ENCODE measurements around the gene CUX1. TPM values are rescaled to one million over a fixed set of nuclear protein-coding genes. Genes with fewer than 3 reads are reported as not detected.

CUX1 gene
- total RNA-seq, 1 donor from 2014 or later: 101 TPM

- TF ChIP-seq CTCF (IDR thresholded peaks at IDR 0.05): peak in 1 of 3 experiments; percentile 12
- Histone ChIP-seq H3K36me3 (no peaks in the 10 kb centered on the region), H3K27ac (peak overlapping the region; percentile 73 to 88), H3K9me3 (no peaks in the 10 kb centered on the region), H3K27me3 (no peaks in the 10 kb centered on the region), H3K4me1 (peaks cover 17 to 45% of the 10 kb centered on the region in 2 donors), H3K4me3 (peak overlapping the region in 1 of 2 donors; percentile 20)
- no peak for DNase-seq (ENCODE audit: low spot score in 2 of 2)
- intact Hi-C loops (cut with DNase I): no loop called here
These were observed 124.3 kb downstream of the CUX1 start for GRCh38 chr7:101941481-101942383.

- TF ChIP-seq CTCF (IDR thresholded peaks at IDR 0.05): no peak
- H3K4me1 ChIP-seq: peaks cover 17 to 37% of the 10 kb centered on the region in 2 donors
- no peaks in the 10 kb centered on the region for H3K36me3 ChIP-seq
- H3K27ac ChIP-seq: peak overlapping the region; percentile 73 to 88
- DNase-seq (ENCODE audit: low spot score in 2 of 2): no peak
- intact Hi-C loops (cut with DNase I): no loop called here
- no peaks in the 10 kb centered on the region for H3K27me3 ChIP-seq
- no peak overlapping the region for H3K4me3 ChIP-seq
- H3K9me3 ChIP-seq: no peaks in the 10 kb centered on the region
These were observed 125.3 kb downstream of the CUX1 start for GRCh38 chr7:101942603-101943210.

- H3K36me3 ChIP-seq: no peaks in the 10 kb centered on the region
- no peaks in the 10 kb centered on the region for H3K9me3 ChIP-seq
- no peaks in the 10 kb centered on the region for H3K27me3 ChIP-seq
- H3K4me1 ChIP-seq: peaks cover 17 to 38% of the 10 kb centered on the region in 2 donors
- H3K27ac ChIP-seq: peak overlapping the region in 1 of 2 donors; percentile 88
- H3K4me3 ChIP-seq: no peak overlapping the region
- no peak for DNase-seq (ENCODE audit: low spot score in 2 of 2)
- no peak for TF ChIP-seq CTCF (IDR thresholded peaks at IDR 0.05)
- intact Hi-C loops (cut with DNase I): no loop called here
These were observed 125.9 kb downstream of the CUX1 start for GRCh38 chr7:101943306-101943705.

GRCh38 chr7:101943889-101944600 is 126.6 kb downstream of the CUX1 start:
- DNase-seq (ENCODE audit: low spot score in 2 of 2): no peak
- no peak overlapping the region for H3K27ac ChIP-seq

More at GRCh38 chr7:101943889-101944600, 126.6 kb downstream of the CUX1 start:
- Histone ChIP-seq H3K9me3 (no peaks in the 10 kb centered on the region), H3K27me3 (no peaks in the 10 kb centered on the region), H3K4me1 (peaks cover 17 to 42% of the 10 kb centered on the region in 2 donors), H3K36me3 (no peaks in the 10 kb centered on the region), H3K4me3 (no peak overlapping the region)
- TF ChIP-seq CTCF (IDR thresholded peaks at IDR 0.05): no peak
- intact Hi-C loops (cut with DNase I): no loop called here
